Transverse colon (tissue), 4 donors: Measurements from ENCODE around the gene REEP5. TPM values are rescaled to one million over a fixed set of nuclear protein-coding genes. Genes with fewer than 3 reads are reported as not detected.
A peak's percentile ranks its signal among the peaks of the same experiment; 100 is the strongest.
"Not testable (repeated sequence)": the region's sequence is repeated elsewhere in the genome, so short reads cannot be mapped to it uniquely, and the experiment has no call there.

Experiments used
- DNase-seq: peaks from one replicate; pipeline ENCODE4 v3.0.0-alpha.2; 2019
- H3K27ac ChIP-seq, 4 donors: fragments of 200-600 bp; sonication (generic); 2 replicates each; pipeline ENCODE4 v1.5.1; 2016 to 2018; ENCODE audit warnings: inconsistent platforms in 4 of 4
- H3K27me3 ChIP-seq: fragments of 200-600 bp; sonication (generic); 2 replicates; pipeline ENCODE4 v1.5.1; 2017; ENCODE audit warnings: inconsistent platforms
- H3K36me3 ChIP-seq, 4 donors: fragments of 200-600 bp; sonication (generic); 2 replicates each; pipeline ENCODE4 v1.5.1; 2017 to 2019; ENCODE audit warnings: inconsistent platforms in 4 of 4
- H3K4me1 ChIP-seq, 4 donors: fragments of 200-600 bp; sonication (generic); 2 replicates each; pipeline ENCODE4 v1.5.1; 2017 to 2020; ENCODE audit warnings: inconsistent platforms in 4 of 4
- H3K4me3 ChIP-seq, 4 donors: fragments of 200-600 bp; sonication (generic); 1 replicate in 1 of 4; 2 replicates in 3 of 4; pipeline versions ENCODE4 v1.5.1 to v1.6.1; 2017 to 2019; ENCODE audit warnings: inconsistent platforms in 4 of 4
- H3K9me3 ChIP-seq, 2 donors: fragments of 200-600 bp; sonication (generic); 2 replicates each; pipeline ENCODE4 v1.5.1; 2017 to 2019; ENCODE audit warnings: inconsistent platforms in 2 of 2
- EP300 ChIP-seq: sonication (generic); formaldehyde crosslinking; IDR thresholded peaks from one replicate; pipeline ENCODE4 v1.6.1; 2017; ENCODE audit warnings: antibody characterized with exemption, low read depth
- POLR2A ChIP-seq: fragments of 450-650 bp; IDR thresholded peaks from one replicate; pipeline ENCODE4 v1.6.1; 2016; ENCODE audit warnings: antibody characterized with exemption, mild to moderate bottlenecking, moderate library complexity
- POLR2AphosphoS5 ChIP-seq, 3 donors: sonication (generic); formaldehyde crosslinking; IDR thresholded peaks; one replicate each; pipeline ENCODE4 v1.6.1; 2016; ENCODE audit warnings: antibody characterized with exemption in 3 of 3
- WGBS, 2 donors: methylation state at CpG; one replicate each; pipeline ENCODE4 v1.1.5; 2018; ENCODE audit warnings: low coverage in 1 of 2; 5-methylcytosine and 5-hydroxymethylcytosine counted together
- in situ Hi-C, 4 donors: fragments of 200-750 bp; cut with MboI; loops; one replicate each; pipeline versions ENCODE4 v1.15.0 to v1.15.1; 2017; ENCODE audit warnings: low sequenced_read_pairs in 3 of 4, low pct_ligation_motif_present in 1 of 4, low pct_unique_long_range_greater_than_20kb in 1 of 4
- intact Hi-C: fragments of 100-400 bp; cut with DNase I; formaldehyde crosslinking; loops from one replicate; pipeline ENCODE4 v1.15.1; 2023; ENCODE audit warnings: low total_unique reads
- total RNA-seq, 4 donors: library from RNA; depleted of rRNA; stranded (reverse); fragments of >200 nt; gene quantifications; one replicate each; pipeline ENCODE4 v1.1.0, GENCODE V29; 2016
- TF ChIP-seq, protein P1 (sequence below), 5 experiments: fragments of 200-600 bp in 3 of 5; fragments of 450-650 bp in 2 of 5; sonication (generic) in 3 of 5; IDR thresholded peaks; 1 replicate in 2 of 5; 2 replicates in 3 of 5; pipeline ENCODE4 v1.5.1; 2016 to 2017; ENCODE audit warnings: antibody characterized with exemption in 5 of 5, inconsistent platforms in 3 of 5, mild to moderate bottlenecking in 2 of 5, moderate library complexity in 1 of 5

The REEP5 gene
- total RNA-seq, 4 donors from 2014 or later = 15.7 to 63.5 (median 56.4) TPM

DNA sequence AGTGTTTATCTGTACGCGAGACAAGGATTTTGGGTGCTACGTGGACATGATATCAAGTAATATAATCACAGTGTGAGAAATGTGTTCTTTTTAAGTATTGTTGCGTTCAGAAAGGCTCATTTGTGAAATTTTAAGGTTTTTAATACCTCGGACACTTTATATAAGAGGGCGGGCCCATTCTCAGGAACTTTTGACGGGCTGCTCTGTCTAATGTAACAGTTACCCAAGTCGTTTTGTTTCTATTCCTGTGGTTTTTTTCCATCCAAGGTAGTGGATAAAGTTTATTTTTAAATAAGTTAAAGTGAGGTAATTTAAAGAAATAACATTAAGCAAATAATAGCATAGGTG lies 60.4 kb downstream of the REEP5 start:
- no peak for TF ChIP-seq EP300
- TF ChIP-seq POLR2A = no peak
- TF ChIP-seq, protein P1, sequence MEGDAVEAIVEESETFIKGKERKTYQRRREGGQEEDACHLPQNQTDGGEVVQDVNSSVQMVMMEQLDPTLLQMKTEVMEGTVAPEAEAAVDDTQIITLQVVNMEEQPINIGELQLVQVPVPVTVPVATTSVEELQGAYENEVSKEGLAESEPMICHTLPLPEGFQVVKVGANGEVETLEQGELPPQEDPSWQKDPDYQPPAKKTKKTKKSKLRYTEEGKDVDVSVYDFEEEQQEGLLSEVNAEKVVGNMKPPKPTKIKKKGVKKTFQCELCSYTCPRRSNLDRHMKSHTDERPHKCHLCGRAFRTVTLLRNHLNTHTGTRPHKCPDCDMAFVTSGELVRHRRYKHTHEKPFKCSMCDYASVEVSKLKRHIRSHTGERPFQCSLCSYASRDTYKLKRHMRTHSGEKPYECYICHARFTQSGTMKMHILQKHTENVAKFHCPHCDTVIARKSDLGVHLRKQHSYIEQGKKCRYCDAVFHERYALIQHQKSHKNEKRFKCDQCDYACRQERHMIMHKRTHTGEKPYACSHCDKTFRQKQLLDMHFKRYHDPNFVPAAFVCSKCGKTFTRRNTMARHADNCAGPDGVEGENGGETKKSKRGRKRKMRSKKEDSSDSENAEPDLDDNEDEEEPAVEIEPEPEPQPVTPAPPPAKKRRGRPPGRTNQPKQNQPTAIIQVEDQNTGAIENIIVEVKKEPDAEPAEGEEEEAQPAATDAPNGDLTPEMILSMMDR (IDR thresholded peaks at IDR 0.05) = no peak
- TF ChIP-seq POLR2AphosphoS5 (IDR thresholded peaks at IDR 0.05) = no peak

DNA sequence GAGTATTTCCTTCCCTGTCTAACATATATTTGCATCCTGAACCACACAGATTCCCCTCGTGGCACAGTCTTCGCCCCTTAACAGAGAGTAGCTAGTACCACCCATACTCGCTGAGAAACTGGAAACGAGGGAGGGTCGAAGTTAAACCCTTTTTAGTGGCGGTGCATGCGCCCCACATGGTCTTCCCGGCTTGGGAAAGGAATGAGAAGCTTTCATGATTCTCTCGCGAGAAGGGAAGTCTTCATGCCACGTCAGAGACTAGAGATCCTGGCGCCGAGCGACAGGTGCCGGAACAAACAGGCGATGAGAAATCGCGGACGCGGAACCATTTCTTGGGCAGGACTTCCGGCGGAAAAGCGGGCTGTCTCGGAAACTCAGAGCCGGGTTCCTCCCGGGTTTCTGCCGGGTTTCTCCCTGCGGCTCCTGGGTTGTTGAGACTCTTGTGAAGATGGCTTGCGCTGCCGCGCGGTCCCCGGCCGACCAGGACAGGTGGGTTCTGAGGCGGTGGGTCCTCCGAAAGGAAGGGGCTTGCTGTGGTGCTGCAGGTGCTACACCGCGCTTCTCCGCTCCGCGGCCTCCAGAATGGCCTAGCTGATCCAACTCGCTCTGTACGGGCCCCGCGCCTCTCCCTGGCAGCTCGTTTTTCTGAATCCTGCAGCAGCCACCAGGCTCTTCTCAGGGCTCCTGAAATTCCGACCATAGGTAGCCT lies 60.9 kb downstream of the REEP5 start, which contains the start of gene SRP19:
SRP19 (plus strand) TSS at position 359 of the 709 bp plus-strand sequence; CDS start at position 449, 90 bp downstream.
- peaks cover 0 to 19% (median 4%) of the 10 kb centered on the region in 4 donors for H3K36me3 ChIP-seq
- peak within 1 kb of the TSS; percentile 86 to 92 (median 90) for H3K27ac ChIP-seq
- DNase-seq = peak; percentile 95
- TF ChIP-seq POLR2AphosphoS5 (IDR thresholded peaks at IDR 0.05) (peak in 2 of 3 donors; percentile 65 to 69), EP300 (no peak), POLR2A (peak; percentile 71)
- TF ChIP-seq, protein P1 (IDR thresholded peaks at IDR 0.05) = no peak
- 2% methylated on average over 47 of the region's 47 CpGs; no CpG with 5 or more reads in 1 of the 2 donors for WGBS, 2 donors
- intact Hi-C loops (no loop called here), in situ Hi-C loops (no loop called here)
- no peaks in the 10 kb centered on the region for H3K9me3 ChIP-seq
- H3K4me1 ChIP-seq = peaks cover 0 to 33% (median 18%) of the 10 kb centered on the region in 4 donors
- peak within 1 kb of the TSS; percentile 67 to 98 (median 88) for H3K4me3 ChIP-seq
- H3K27me3 ChIP-seq = no peaks in the 10 kb centered on the region

More for the DNA sequence above, 60.4 kb downstream of the REEP5 start:
- WGBS, 2 donors = 0 to 2% methylated on average over 5 to 8 of the region's 8 CpGs
- no peaks in the 10 kb centered on the region for H3K9me3 ChIP-seq
- peaks cover 0 to 33% (median 18%) of the 10 kb centered on the region in 4 donors for H3K4me1 ChIP-seq
- DNase-seq = no peak
- in situ Hi-C loops = no loop called here
- H3K36me3 ChIP-seq = peaks cover 0 to 24% (median 4%) of the 10 kb centered on the region in 4 donors
- intact Hi-C loops = no loop called here
- H3K27ac ChIP-seq = peak overlapping the region; percentile 86 to 92 (median 90)
- H3K4me3 ChIP-seq = peak overlapping the region; percentile 67 to 98 (median 88)
- H3K27me3 ChIP-seq = no peaks in the 10 kb centered on the region

DNA sequence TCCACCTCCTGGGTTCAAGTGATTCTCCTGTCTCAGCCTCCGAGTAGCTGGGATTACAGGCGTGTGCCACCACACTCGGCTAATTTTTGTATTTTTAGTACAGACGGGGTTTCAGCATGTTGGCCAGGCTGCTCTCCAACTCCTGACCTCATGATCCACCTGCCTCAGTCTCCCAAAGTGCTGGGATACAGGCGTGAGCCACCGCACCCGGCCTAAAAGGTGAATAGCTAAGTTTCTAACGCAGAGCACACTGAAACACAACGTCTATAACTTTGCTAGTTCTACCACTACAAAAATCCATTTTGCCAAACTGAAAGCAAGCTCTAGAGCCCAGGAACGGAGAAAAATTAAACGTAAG lies 61.5 kb downstream of the REEP5 start:
- H3K27me3 ChIP-seq, in situ Hi-C loops, DNase-seq, H3K9me3 ChIP-seq, intact Hi-C loops: not testable (repeated sequence)
- Histone ChIP-seq H3K27ac (peak overlapping the region; percentile 86 to 92 (median 90)), H3K36me3 (peaks cover 0 to 13% (median 3%) of the 10 kb centered on the region in 4 donors), H3K4me1 (peaks cover 0 to 33% (median 18%) of the 10 kb centered on the region in 4 donors), H3K4me3 (peak overlapping the region; percentile 25 to 98 (median 88))
- WGBS, 2 donors = 44 to 76% methylated on average over 4 to 11 of the region's 11 CpGs

DNA sequence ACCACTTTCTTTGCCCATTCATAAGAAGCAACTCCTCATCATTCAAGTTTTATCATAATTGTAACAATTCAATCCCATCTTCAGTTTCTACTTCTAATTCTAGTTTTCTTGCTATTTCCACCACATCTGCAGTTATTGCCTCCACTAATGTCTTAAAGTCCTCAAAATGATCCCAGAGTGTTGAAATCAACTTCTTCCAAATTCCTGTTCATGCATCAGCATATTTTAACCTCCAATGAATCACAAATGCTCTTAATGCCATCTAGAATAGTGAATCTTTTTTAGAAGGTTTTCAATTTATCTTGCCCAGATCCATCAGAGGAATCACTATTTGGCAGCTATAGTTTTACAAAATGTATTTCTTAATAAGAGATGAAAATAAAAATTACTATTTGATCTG lies 64.2 kb downstream of the REEP5 start:
- H3K36me3 ChIP-seq = no peaks in the 10 kb centered on the region
- H3K9me3 ChIP-seq = no peaks in the 10 kb centered on the region
- intact Hi-C loops = no loop called here
- in situ Hi-C loops = no loop called here
- TF ChIP-seq POLR2A (no peak), POLR2AphosphoS5 (IDR thresholded peaks at IDR 0.05) (no peak), EP300 (no peak)
- TF ChIP-seq, protein P1 (IDR thresholded peaks at IDR 0.05) = no peak
- peaks cover 19% of the 10 kb centered on the region for H3K27me3 ChIP-seq
- no peak overlapping the region for H3K27ac ChIP-seq
- peaks cover 0 to 18% (median 14%) of the 10 kb centered on the region in 4 donors for H3K4me1 ChIP-seq
- no peak for DNase-seq
- no peak overlapping the region for H3K4me3 ChIP-seq
